Measurements from ENCODE around the gene ECEL1. TPM values are rescaled to one million over a fixed set of nuclear protein-coding genes. Genes with fewer than 3 reads are reported as not detected.

ECEL1 gene
- total RNA-seq, 1 experiment from 2014 or later = not detected

GRCh38 chr2:232438951-232439757 is 48.5 kb downstream of the ECEL1 start:
- TF ChIP-seq CTCF (conservative IDR thresholded peaks at IDR 0.05) (peak; percentile 65), EZH2 (IDR thresholded peaks at IDR 0.05; ENCODE audit: low read depth) (no peak)
- Histone ChIP-seq H3F3A (ENCODE audit: insufficient read depth, low read depth) (no peaks in the 10 kb centered on the region), H3K4me3 (no peak overlapping the region), H3K9me2 (ENCODE audit: insufficient read depth) (no peaks in the 10 kb centered on the region), H3K4me1 (replicated peaks; ENCODE audit: insufficient read depth) (peaks cover 10% of the 10 kb centered on the region), H3K79me2 (ENCODE audit: low read depth) (no peaks in the 10 kb centered on the region), H3K27ac (no peak overlapping the region), H2AFZ (no peak overlapping the region), H3K36me3 (ENCODE audit: low read depth) (no peaks in the 10 kb centered on the region), H4K20me1 (ENCODE audit: insufficient read depth) (no peaks in the 10 kb centered on the region), H3K27me3 (ENCODE audit: insufficient read depth, low read depth) (no peaks in the 10 kb centered on the region), H3K4me2 (no peak overlapping the region), H3K9me3 (ENCODE audit: insufficient read depth, low read depth) (no peaks in the 10 kb centered on the region)
- ChIA-PET POLR2A (ENCODE audit: unreplicated experiment) (interaction anchor here (0.7 kb wide), 1 partner anchor 766 kb away, joined by 3 read pairs; no protein-coding TSS in a partner anchor), CTCF (interaction anchor here (0.6 to 0.7 kb wide), 6 partner anchors 14 to 835 kb away, joined by 3 to 8 read pairs (median 5); no protein-coding TSS in a partner anchor)
- peak in 1 of 2 experiments; percentile 60 for DNase-seq
- no TSS peak for BruUV-seq (replicated peaks)
- intact Hi-C loops (cut with micrococcal nuclease; ENCODE audit: unreplicated experiment) = loop anchor here (5.0 kb wide), 3 partner anchors 52 to 112 kb away; no protein-coding TSS in a partner anchor

GRCh38 chr2:232438091-232438490 is 49.5 kb downstream of the ECEL1 start:
- ChIA-PET CTCF (no interaction called here), POLR2A (ENCODE audit: unreplicated experiment) (no interaction called here)

GRCh38 chr2:232437195-232437571 is 50.5 kb downstream of the ECEL1 start:
- Histone ChIP-seq H3K4me3 (no peak overlapping the region), H2AFZ (no peak overlapping the region), H3K9me2 (ENCODE audit: insufficient read depth) (no peaks in the 10 kb centered on the region), H4K20me1 (ENCODE audit: insufficient read depth) (no peaks in the 10 kb centered on the region), H3K79me2 (ENCODE audit: low read depth) (no peaks in the 10 kb centered on the region), H3K27ac (no peak overlapping the region), H3F3A (ENCODE audit: insufficient read depth, low read depth) (no peaks in the 10 kb centered on the region), H3K36me3 (ENCODE audit: low read depth) (no peaks in the 10 kb centered on the region), H3K9me3 (ENCODE audit: insufficient read depth, low read depth) (no peaks in the 10 kb centered on the region), H3K4me2 (no peak overlapping the region), H3K27me3 (ENCODE audit: insufficient read depth, low read depth) (no peaks in the 10 kb centered on the region), H3K4me1 (replicated peaks; ENCODE audit: insufficient read depth) (peaks cover 10% of the 10 kb centered on the region)
- no peak for DNase-seq
- ChIA-PET POLR2A (ENCODE audit: unreplicated experiment) (no interaction called here), CTCF (interaction anchor here (0.6 to 0.7 kb wide), 2 partner anchors 11 to 267 kb away, joined by 3 read pairs; no protein-coding TSS in a partner anchor)
- TF ChIP-seq EZH2 (IDR thresholded peaks at IDR 0.05; ENCODE audit: low read depth) = no peak
- TF ChIP-seq CTCF (conservative IDR thresholded peaks at IDR 0.05) = no peak
- no TSS peak for BruUV-seq (replicated peaks)
- intact Hi-C loops (cut with micrococcal nuclease; ENCODE audit: unreplicated experiment) = loop anchor here (5.0 kb wide), 3 partner anchors 50 to 110 kb away; no protein-coding TSS in a partner anchor

More at GRCh38 chr2:232438091-232438490, 49.5 kb downstream of the ECEL1 start:
- Histone ChIP-seq H3K36me3 (ENCODE audit: low read depth) (no peaks in the 10 kb centered on the region), H3K4me2 (no peak overlapping the region), H2AFZ (no peak overlapping the region), H3K27me3 (ENCODE audit: insufficient read depth, low read depth) (no peaks in the 10 kb centered on the region), H3K4me1 (replicated peaks; ENCODE audit: insufficient read depth) (peaks cover 10% of the 10 kb centered on the region), H3K9me3 (ENCODE audit: insufficient read depth, low read depth) (no peaks in the 10 kb centered on the region), H3K79me2 (ENCODE audit: low read depth) (no peaks in the 10 kb centered on the region), H4K20me1 (ENCODE audit: insufficient read depth) (no peaks in the 10 kb centered on the region), H3K27ac (no peak overlapping the region), H3K4me3 (no peak overlapping the region), H3K9me2 (ENCODE audit: insufficient read depth) (no peaks in the 10 kb centered on the region), H3F3A (ENCODE audit: insufficient read depth, low read depth) (no peaks in the 10 kb centered on the region)
- intact Hi-C loops (cut with micrococcal nuclease; ENCODE audit: unreplicated experiment) = loop anchor here (5.0 kb wide), 3 partner anchors 51 to 111 kb away; no protein-coding TSS in a partner anchor
- BruUV-seq (replicated peaks) = no TSS peak
- no peak for DNase-seq
- no peak for TF ChIP-seq CTCF (conservative IDR thresholded peaks at IDR 0.05)
- TF ChIP-seq EZH2 (IDR thresholded peaks at IDR 0.05; ENCODE audit: low read depth) = no peak

Data from PC-9 (cell line).